ENCODE measurements around the gene PLCE1. TPM values are rescaled to one million over a fixed set of nuclear protein-coding genes. Genes with fewer than 3 reads are reported as not detected.

Gene PLCE1
- total and polyA plus RNA-seq, 2 of the 13 experiments (the other 11 are each of a cell fraction or from before 2014, with no cell fraction given) = 0.04 TPM; not detected in 1

DNA sequence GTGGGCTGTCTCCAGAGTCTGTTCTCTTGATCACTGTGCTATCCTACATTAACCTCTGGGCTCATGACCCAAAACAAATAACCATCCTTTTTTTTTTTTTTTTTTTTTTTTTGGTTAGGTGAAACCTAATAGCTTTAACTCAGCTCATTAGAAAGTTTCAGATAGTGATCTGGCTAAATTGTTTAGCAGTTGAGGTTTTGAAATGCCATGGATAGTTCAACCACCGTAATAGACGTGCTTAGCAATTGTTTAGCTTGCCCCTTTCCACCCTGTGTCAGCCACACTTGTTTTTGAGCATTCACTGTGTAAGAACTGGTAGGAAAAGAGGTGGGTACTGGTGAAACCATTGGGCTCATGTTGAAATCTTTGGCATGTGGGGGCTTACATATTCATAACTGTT, 3.8 kb downstream of the PLCE1 start:
- CTCF ChIA-PET (ENCODE audit: low intra/inter-chr PET ratio, low total read pairs) = no interaction called here
- in situ Hi-C loops (cut with HindIII; ENCODE audit: extremely low pct_ligation_motif_present, low pct_unique_long_range_greater_than_20kb) = no loop called here
- peaks cover 2 to 18% of the 10 kb centered on the region in 2 experiments; a peak in 3 of 5 replicates for H3K27me3 ChIP-seq (ENCODE audit: control insufficient read depth in 1 of 2, insufficient read depth in 2 of 2, low read length in 2 of 2)
- intact Hi-C loops (cut with micrococcal nuclease; ENCODE audit: unreplicated experiment) = no loop called here
- DNase-seq (ENCODE audit: low spot score) = no peak
- no peak for FAIRE-seq
- no peak overlapping the region for H3K4me3 ChIP-seq (replicated peaks in 1 of 3; ENCODE audit: insufficient read depth in 1 of 3, low read depth in 2 of 3, low read length in 3 of 3)
- TF ChIP-seq ZFP90 (CRISPR knock-in tag; IDR thresholded peaks at IDR 0.05; ENCODE audit: borderline replicate concordance) (no peak), ATF1 (CRISPR knock-in tag; IDR thresholded peaks at IDR 0.05) (no peak)
- no peak overlapping the region for H3K4me2 ChIP-seq (ENCODE audit: low read depth, low read length)
- no peak overlapping the region for H3K9ac ChIP-seq (ENCODE audit: insufficient read depth, low read depth, low read length)
- no peak overlapping the region for H2AFZ ChIP-seq (ENCODE audit: low read length)
- H3K9me3 ChIP-seq (ENCODE audit: low read length) = no peaks in the 10 kb centered on the region
- H3K4me1 ChIP-seq (ENCODE audit: insufficient read depth, low read length) = peaks cover 9% of the 10 kb centered on the region; the same call in 1 of the 2 replicates
- no TSS peak for BruUV-seq (replicated peaks)
- H3K36me3 ChIP-seq (replicated peaks in 1 of 2; ENCODE audit: control insufficient read depth in 1 of 2, insufficient read depth in 2 of 2, low read length in 2 of 2) = no peaks in the 10 kb centered on the region
- POLR2A ChIA-PET = no interaction called here
- WGBS (ENCODE audit: low lambda C conversion rate) = 69% methylated on average over 2 of the region's 2 CpGs
- no peaks in the 10 kb centered on the region for H3K79me2 ChIP-seq (ENCODE audit: insufficient read depth, low read length)
- no peak overlapping the region for H3K27ac ChIP-seq (ENCODE audit: extremely low read length, insufficient read depth, low read length)
- ATAC-seq = no peak
- no peaks in the 10 kb centered on the region for H4K20me1 ChIP-seq (ENCODE audit: insufficient read depth, low read length)

DNA sequence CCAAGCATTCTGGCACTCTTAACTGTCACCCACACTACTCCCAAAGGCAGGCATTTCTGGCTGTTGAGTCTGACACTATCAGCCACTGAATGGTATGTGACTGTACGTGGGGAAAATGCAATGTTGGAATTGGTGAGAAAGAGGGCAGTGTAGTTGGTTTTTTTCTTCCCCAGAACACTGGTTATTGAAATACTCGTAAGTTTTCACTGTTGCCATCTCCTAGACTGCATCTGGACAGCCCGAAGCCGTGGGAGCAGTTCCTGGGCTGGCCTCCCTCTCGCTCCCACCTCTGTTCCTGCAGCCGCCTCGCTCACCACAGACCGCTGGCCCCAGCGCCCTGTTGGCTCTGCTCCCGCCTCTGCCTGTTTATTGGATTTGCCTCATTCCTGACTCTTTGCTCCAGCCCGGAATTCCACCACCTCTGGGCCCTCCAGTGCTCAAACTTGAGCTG, 5.7 kb downstream of the PLCE1 start:
- Histone ChIP-seq H3K9ac (ENCODE audit: insufficient read depth, low read depth, low read length) (no peak overlapping the region), H3K4me1 (ENCODE audit: insufficient read depth, low read length) (no peaks in the 10 kb centered on the region), H2AFZ (ENCODE audit: low read length) (no peak overlapping the region), H3K79me2 (ENCODE audit: insufficient read depth, low read length) (no peaks in the 10 kb centered on the region), H3K4me3 (replicated peaks in 1 of 3; ENCODE audit: insufficient read depth in 1 of 3, low read depth in 2 of 3, low read length in 3 of 3) (no peak overlapping the region), H3K36me3 (replicated peaks in 1 of 2; ENCODE audit: control insufficient read depth in 1 of 2, insufficient read depth in 2 of 2, low read length in 2 of 2) (no peaks in the 10 kb centered on the region), H3K9me3 (ENCODE audit: low read length) (no peaks in the 10 kb centered on the region), H3K27ac (ENCODE audit: extremely low read length, insufficient read depth, low read length) (no peak overlapping the region), H3K27me3 (ENCODE audit: control insufficient read depth in 1 of 2, insufficient read depth in 2 of 2, low read length in 2 of 2) (peaks cover 0 to 7% of the 10 kb centered on the region in 2 experiments; a peak in 3 of 5 replicates), H3K4me2 (ENCODE audit: low read depth, low read length) (no peak overlapping the region), H4K20me1 (ENCODE audit: insufficient read depth, low read length) (no peaks in the 10 kb centered on the region)
- ChIA-PET POLR2A (no interaction called here), CTCF (ENCODE audit: low intra/inter-chr PET ratio, low total read pairs) (no interaction called here)
- intact Hi-C loops (cut with micrococcal nuclease; ENCODE audit: unreplicated experiment) (no loop called here), in situ Hi-C loops (cut with HindIII; ENCODE audit: extremely low pct_ligation_motif_present, low pct_unique_long_range_greater_than_20kb) (no loop called here)
- WGBS (ENCODE audit: low lambda C conversion rate) = 50% methylated on average over 11 of the region's 11 CpGs
- BruUV-seq (replicated peaks) = no TSS peak
- DNase-seq (ENCODE audit: low spot score) = no peak
- TF ChIP-seq MNT (IDR thresholded peaks at IDR 0.05) = no peak
- FAIRE-seq = no peak
- peak; percentile 59 for ATAC-seq
